Suprapubic skin (tissue), 3 donors: ENCODE measurements around the gene TNFAIP2.

Experiments
- CTCF ChIP-seq, 2 donors: fragments of 200-600 bp in 1 of 2; fragments of 450-650 bp in 1 of 2; sonication (generic) in 1 of 2; IDR thresholded peaks; one replicate each; pipeline ENCODE4 v1.5.1; 2016 to 2019; ENCODE audit warnings: antibody characterized with exemption in 2 of 2, mild to moderate bottlenecking in 1 of 2, moderate library complexity in 1 of 2
- EP300 ChIP-seq: sonication (generic); formaldehyde crosslinking; IDR thresholded peaks from one replicate; pipeline ENCODE4 v1.6.1; 2017; ENCODE audit warnings: antibody characterized with exemption
- POLR2A ChIP-seq, 2 donors: fragments of 450-650 bp; IDR thresholded peaks; one replicate each; pipeline ENCODE4 v1.6.1; 2017; ENCODE audit warnings: antibody characterized with exemption in 2 of 2, mild to moderate bottlenecking in 2 of 2, moderate library complexity in 2 of 2

DNA sequence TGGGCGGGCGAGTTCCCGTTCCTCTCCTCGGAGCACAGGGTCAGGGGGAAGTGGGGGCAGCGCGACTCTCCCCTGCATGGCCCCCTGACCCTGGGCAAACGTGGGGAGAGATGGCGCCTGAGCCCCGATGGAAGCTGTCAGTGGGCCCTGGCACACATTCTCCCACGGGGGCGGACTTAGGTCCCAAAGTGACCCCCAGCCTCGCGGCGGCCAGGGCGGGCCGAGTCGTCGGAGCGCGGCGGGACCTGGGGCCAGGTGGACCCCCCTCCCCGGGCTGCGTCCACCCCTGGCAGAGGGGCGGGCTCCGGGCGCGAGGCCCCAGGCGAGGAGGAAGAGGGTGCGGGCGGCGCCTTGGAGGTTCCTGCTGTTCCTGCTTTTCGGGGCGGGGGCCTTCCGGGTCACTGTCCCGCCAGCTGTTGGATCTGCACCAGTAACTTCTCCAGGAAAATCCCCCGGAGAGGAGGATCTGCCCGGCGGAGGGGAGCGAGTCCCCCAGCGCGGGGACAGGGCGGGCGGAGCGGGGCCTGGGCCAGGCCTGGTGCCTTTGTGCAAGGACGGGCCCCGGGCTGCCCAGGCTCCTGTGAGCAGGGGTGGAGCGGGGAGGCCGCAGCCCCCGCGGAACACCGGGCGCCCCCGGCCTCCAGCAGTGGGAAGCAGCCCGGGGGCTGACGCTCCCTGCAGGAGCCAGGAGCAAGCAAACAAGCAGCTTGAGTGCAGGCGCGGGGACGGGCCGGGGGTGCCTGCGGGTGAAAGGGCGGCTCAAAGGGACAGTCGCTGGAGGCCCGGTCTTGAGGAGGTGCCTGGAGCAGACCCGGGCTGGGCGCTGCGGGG, 15.3 kb downstream of the TNFAIP2 start:
- TF ChIP-seq CTCF (IDR thresholded peaks at IDR 0.05) (no peak), POLR2A (IDR thresholded peaks at IDR 0.05) (no peak), EP300 (no peak)
